ENCODE results near the gene RBM8A. TPM values are rescaled to one million over a fixed set of nuclear protein-coding genes. Genes with fewer than 3 reads are reported as not detected.

Gene RBM8A
- total and polyA plus RNA-seq, 9 of the 15 experiments (the other 6 are each of a cell fraction or from before 2014, with no cell fraction given) = 215 to 1,035 (median 291) TPM

DNA sequence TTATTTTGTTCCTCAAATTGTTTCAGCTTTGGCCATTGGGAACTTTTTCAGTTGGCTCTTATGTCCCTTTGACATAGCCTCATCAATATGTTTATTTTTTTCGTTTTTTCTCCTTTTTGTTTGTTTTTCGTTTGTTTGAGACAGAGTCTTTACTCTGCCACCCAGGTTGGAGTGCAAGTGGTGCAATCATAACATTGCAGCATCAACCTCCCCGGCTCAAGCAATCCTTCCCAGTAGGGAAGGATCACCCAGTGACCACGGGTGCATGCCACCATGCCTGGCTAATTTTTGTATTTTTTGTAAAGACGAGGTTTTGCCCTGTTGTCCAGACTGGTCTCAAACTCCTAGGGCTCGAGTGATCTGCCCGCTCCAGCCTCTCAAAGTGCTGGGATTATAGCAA, 45.3 kb upstream of the RBM8A start:
- no peak overlapping the region for H3K27ac ChIP-seq (ENCODE audit: extremely low read depth, low read depth, low read length)
- H4K20me1 ChIP-seq (replicated peaks; ENCODE audit: control insufficient read depth, insufficient read depth, low read length) = no peaks in the 10 kb centered on the region
- no peak overlapping the region for H3K9ac ChIP-seq (ENCODE audit: insufficient read depth in 1 of 2, low read depth in 2 of 2, low read length in 2 of 2)
- DNase-seq (ENCODE audit: extremely low read depth in 1 of 4, low spot score in 3 of 4) (no peak), ATAC-seq (no peak), FAIRE-seq (no peak)
- in situ Hi-C loops (cut with MboI) = no loop called here
- no peak overlapping the region for H2AFZ ChIP-seq (ENCODE audit: low read depth, low read length)
- H3K36me3 ChIP-seq (ENCODE audit: control insufficient read depth, insufficient read depth, low read length) = peaks cover 4% of the 10 kb centered on the region; the same call in 1 of the 3 replicates
- WGBS (ENCODE audit: insufficient coverage, low coverage, missing lambda C conversion rate) = 63% methylated on average over 7 of the region's 7 CpGs
- no peaks in the 10 kb centered on the region for H3K9me1 ChIP-seq (ENCODE audit: control insufficient read depth, insufficient read depth, low read length)
- 0 out of 2 replicates have a peak, but pooled peaks cover under 1% of the 10 kb centered on the region for H3K9me3 ChIP-seq (replicated peaks; ENCODE audit: control insufficient read depth, insufficient read depth, low read depth, low read length)
- peaks cover 0 to 5% of the 10 kb centered on the region in 2 experiments; a peak in 4 of 5 replicates for H3K4me1 ChIP-seq (replicated peaks in 1 of 2; ENCODE audit: control insufficient read depth in 2 of 2, insufficient read depth in 2 of 2, low read length in 2 of 2)
- no peak overlapping the region for H3K4me2 ChIP-seq (ENCODE audit: insufficient read depth, low read length)
- H3K79me2 ChIP-seq (ENCODE audit: control insufficient read depth, insufficient read depth, low read length) = peaks cover 1% of the 10 kb centered on the region; the same call in 1 of the 3 replicates
- BruUV-seq (replicated peaks) = no TSS peak
- intact Hi-C loops (cut with micrococcal nuclease) = no loop called here
- CTCF ChIA-PET (ENCODE audit: low intra/inter-chr PET ratio) = no interaction called here
- no peaks in the 10 kb centered on the region for H3K27me3 ChIP-seq (ENCODE audit: control insufficient read depth in 2 of 2, insufficient read depth in 2 of 2, low read length in 2 of 2)
- POLR2A ChIA-PET = interaction anchor here (1.4 kb wide), 1 partner anchor 16 kb away, joined by 5 read pairs; no protein-coding TSS in a partner anchor
- no peak overlapping the region for H3K4me3 ChIP-seq
- TF ChIP-seq ZNF12 (CRISPR knock-in tag; IDR thresholded peaks at IDR 0.05) = no peak
- no peak for TF ChIP-seq HES1 (IDR thresholded peaks at IDR 0.05; ENCODE audit: low read depth)
- no peak for TF ChIP-seq U2AF1 (optimal IDR thresholded peaks at IDR 0.05; ENCODE audit: low read depth, low read length)
- TF ChIP-seq ATF2 (CRISPR knock-in tag; IDR thresholded peaks at IDR 0.05) = no peak
- no peak for TF ChIP-seq SIX5 (IDR thresholded peaks at IDR 0.05; ENCODE audit: borderline replicate concordance in 1 of 2, insufficient read depth in 1 of 2, low read depth in 1 of 2, low read length in 2 of 2)
- no peak for TF ChIP-seq ZNF146 (CRISPR knock-in tag; IDR thresholded peaks at IDR 0.05; ENCODE audit: unreplicated experiment)
- no peak for TF ChIP-seq LCOR (CRISPR knock-in tag; IDR thresholded peaks at IDR 0.05)
- no peak for TF ChIP-seq IRF2 (CRISPR knock-in tag; IDR thresholded peaks at IDR 0.05)
- TF ChIP-seq ELK1 (CRISPR knock-in tag; IDR thresholded peaks at IDR 0.05) = no peak
- TF ChIP-seq PTRF (tag; IDR thresholded peaks at IDR 0.05) = no peak
- TF ChIP-seq, protein P1, sequence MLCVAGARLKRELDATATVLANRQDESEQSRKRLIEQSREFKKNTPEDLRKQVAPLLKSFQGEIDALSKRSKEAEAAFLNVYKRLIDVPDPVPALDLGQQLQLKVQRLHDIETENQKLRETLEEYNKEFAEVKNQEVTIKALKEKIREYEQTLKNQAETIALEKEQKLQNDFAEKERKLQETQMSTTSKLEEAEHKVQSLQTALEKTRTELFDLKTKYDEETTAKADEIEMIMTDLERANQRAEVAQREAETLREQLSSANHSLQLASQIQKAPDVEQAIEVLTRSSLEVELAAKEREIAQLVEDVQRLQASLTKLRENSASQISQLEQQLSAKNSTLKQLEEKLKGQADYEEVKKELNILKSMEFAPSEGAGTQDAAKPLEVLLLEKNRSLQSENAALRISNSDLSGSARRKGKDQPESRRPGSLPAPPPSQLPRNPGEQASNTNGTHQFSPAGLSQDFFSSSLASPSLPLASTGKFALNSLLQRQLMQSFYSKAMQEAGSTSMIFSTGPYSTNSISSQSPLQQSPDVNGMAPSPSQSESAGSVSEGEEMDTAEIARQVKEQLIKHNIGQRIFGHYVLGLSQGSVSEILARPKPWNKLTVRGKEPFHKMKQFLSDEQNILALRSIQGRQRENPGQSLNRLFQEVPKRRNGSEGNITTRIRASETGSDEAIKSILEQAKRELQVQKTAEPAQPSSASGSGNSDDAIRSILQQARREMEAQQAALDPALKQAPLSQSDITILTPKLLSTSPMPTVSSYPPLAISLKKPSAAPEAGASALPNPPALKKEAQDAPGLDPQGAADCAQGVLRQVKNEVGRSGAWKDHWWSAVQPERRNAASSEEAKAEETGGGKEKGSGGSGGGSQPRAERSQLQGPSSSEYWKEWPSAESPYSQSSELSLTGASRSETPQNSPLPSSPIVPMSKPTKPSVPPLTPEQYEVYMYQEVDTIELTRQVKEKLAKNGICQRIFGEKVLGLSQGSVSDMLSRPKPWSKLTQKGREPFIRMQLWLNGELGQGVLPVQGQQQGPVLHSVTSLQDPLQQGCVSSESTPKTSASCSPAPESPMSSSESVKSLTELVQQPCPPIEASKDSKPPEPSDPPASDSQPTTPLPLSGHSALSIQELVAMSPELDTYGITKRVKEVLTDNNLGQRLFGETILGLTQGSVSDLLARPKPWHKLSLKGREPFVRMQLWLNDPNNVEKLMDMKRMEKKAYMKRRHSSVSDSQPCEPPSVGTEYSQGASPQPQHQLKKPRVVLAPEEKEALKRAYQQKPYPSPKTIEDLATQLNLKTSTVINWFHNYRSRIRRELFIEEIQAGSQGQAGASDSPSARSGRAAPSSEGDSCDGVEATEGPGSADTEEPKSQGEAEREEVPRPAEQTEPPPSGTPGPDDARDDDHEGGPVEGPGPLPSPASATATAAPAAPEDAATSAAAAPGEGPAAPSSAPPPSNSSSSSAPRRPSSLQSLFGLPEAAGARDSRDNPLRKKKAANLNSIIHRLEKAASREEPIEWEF (CRISPR knock-in tag; IDR thresholded peaks at IDR 0.05) = no peak
- TF ChIP-seq SMAD3 (CRISPR knock-in tag; conservative IDR thresholded peaks at IDR 0.05) = no peak
- TF ChIP-seq FOXA3 (CRISPR knock-in tag; conservative IDR thresholded peaks at IDR 0.05 in 1 of 2, IDR thresholded peaks at IDR 0.05 in 1 of 2) = no peak
- no peak for TF ChIP-seq NR1H2 (CRISPR knock-in tag; IDR thresholded peaks at IDR 0.05)
- no peak for TF ChIP-seq CEBPB (tag; IDR thresholded peaks at IDR 0.05)

All from K562 (cell line).